HCT116 (cell line): Measurements from ENCODE around the gene TRIM9.

Source experiments
- EZH2 ChIP-seq: fragments of 200-600 bp; sonication (generic); IDR thresholded peaks from 2 replicates; pipeline ENCODE4 v1.6.1; 2017; ENCODE audit warnings: antibody characterized with exemption, mixed run types
- SIN3A ChIP-seq: IDR thresholded peaks from 2 replicates; pipeline ENCODE4 v1.6.1; 2012; ENCODE audit warnings: low read depth
- SP1 ChIP-seq: IDR thresholded peaks from 2 replicates; pipeline ENCODE4 v1.6.1; 2012; ENCODE audit warnings: low read depth
- ZNF274 ChIP-seq: fragments of 200-500 bp; sonication (Bioruptor generic); IDR thresholded peaks from 2 replicates; pipeline ENCODE4 v1.6.1; 2014; ENCODE audit warnings: mild to moderate bottlenecking, low read depth, low read length, inconsistent platforms
- TF ChIP-seq, protein P1 (sequence below), 3 experiments: fragments of 200-600 bp in 1 of 3; sonication (generic) in 1 of 3; IDR thresholded peaks in 2 of 3; conservative IDR thresholded peaks in 1 of 3; 2 replicates each; pipeline ENCODE4 v1.5.1; 2012 to 2017; ENCODE audit warnings: low read depth in 2 of 3, low read length in 2 of 3, antibody characterized with exemption in 1 of 3, borderline replicate concordance in 1 of 3, control low read depth in 1 of 3, mild to moderate bottlenecking in 1 of 3, mixed read lengths in 1 of 3, mixed run types in 1 of 3, moderate library complexity in 1 of 3; ENCODE audit not compliant: insufficient read depth in 1 of 3

DNA sequence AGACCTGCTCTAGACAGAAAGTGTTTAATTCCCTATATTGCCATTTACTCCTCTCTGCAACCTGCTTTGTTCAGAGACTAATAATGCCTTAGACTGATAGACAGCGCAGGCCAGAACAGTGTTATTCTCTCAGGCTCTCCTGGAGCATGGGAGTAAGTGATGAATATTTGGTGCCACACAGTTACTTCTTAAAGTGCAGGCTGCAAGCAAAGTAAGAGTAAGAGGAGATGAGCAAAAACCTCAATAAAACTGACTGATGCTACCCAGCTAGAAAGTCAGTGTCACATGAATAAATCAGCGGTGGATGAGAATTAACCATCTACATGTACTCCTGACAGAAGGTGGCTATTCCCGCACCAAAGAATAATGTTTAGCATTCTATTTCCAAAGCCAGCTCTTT lies 9.9 kb downstream of the TRIM9 start:
- TF ChIP-seq, protein P1, sequence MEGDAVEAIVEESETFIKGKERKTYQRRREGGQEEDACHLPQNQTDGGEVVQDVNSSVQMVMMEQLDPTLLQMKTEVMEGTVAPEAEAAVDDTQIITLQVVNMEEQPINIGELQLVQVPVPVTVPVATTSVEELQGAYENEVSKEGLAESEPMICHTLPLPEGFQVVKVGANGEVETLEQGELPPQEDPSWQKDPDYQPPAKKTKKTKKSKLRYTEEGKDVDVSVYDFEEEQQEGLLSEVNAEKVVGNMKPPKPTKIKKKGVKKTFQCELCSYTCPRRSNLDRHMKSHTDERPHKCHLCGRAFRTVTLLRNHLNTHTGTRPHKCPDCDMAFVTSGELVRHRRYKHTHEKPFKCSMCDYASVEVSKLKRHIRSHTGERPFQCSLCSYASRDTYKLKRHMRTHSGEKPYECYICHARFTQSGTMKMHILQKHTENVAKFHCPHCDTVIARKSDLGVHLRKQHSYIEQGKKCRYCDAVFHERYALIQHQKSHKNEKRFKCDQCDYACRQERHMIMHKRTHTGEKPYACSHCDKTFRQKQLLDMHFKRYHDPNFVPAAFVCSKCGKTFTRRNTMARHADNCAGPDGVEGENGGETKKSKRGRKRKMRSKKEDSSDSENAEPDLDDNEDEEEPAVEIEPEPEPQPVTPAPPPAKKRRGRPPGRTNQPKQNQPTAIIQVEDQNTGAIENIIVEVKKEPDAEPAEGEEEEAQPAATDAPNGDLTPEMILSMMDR (IDR thresholded peaks at IDR 0.05 in 2 of 3, conservative IDR thresholded peaks at IDR 0.05 in 1 of 3; ENCODE audit: borderline replicate concordance in 1 of 3, insufficient read depth in 1 of 3, low read depth in 2 of 3, low read length in 2 of 3) = no peak
- no peak for TF ChIP-seq ZNF274
- TF ChIP-seq SP1 = no peak
- no peak for TF ChIP-seq EZH2
- TF ChIP-seq SIN3A = no peak
